HepG2 (cell line): ENCODE data around the gene CAMK2A. TPM values are rescaled to one million over a fixed set of nuclear protein-coding genes. Genes with fewer than 3 reads are reported as not detected.

ENCODE experiments used
- ATAC-seq: fragments of 200-7000 bp; cut with Tn5 transposase; 3 replicates; pipeline ENCODE4 v1.9.1; 2020; ENCODE audit warnings: mild to moderate bottlenecking, moderate library complexity
- BruUV-seq: library from RNA; stranded (reverse); fragments of 400-500 nt; replicated peaks from 2 replicates; lab custom pipeline; 2021; lab: Mats Ljungman, UMichigan
- CTCF ChIA-PET: fragments of 300-600 bp; formaldehyde crosslinking; extraction: SDS; loops from one replicate; lab custom pipeline; 2021; ENCODE audit warnings: low total read pairs, inconsistent platforms, low intra/inter-chr PET ratio; lab: Yijun Ruan, JAX
- POLR2A ChIA-PET: fragments of 350-600 bp; sonication (Branson Sonifier 250); formaldehyde crosslinking; loops from one replicate; lab custom pipeline; 2020; ENCODE audit warnings: antibody characterized with exemption, inconsistent platforms; lab: Yijun Ruan, JAX
- DNase-seq: peaks from one replicate; pipeline ENCODE4 v3.0.0-alpha.2; 2015; ENCODE audit warnings: low spot score
- FAIRE-seq: peaks from 3 replicates; lab custom pipeline; 2011; peaks lifted over from hg19 to GRCh38; lab: Jason Lieb, UNC
- H2AFZ ChIP-seq: one replicate; pipeline ENCODE4 v1.6.1; 2011; ENCODE audit warnings: low read length, inconsistent platforms
- H3K27ac ChIP-seq: fragments of 300-600 bp; 3 replicates; pipeline ENCODE4 v1.8.0; 2011; ENCODE audit warnings: mixed run types, mild to moderate bottlenecking, mixed read lengths, low read length, inconsistent platforms; ENCODE audit not compliant: insufficient read depth; ENCODE audit errors: extremely low read length
- H3K27me3 ChIP-seq, 2 experiments: fragments of 200-600 bp in 1 of 2; 2 replicates in 1 of 2; 3 replicates in 1 of 2; pipeline versions ENCODE4 v1.6.0 to v1.8.0; 2011; ENCODE audit warnings: low read length in 2 of 2, mild to moderate bottlenecking in 2 of 2, moderate library complexity in 2 of 2, inconsistent platforms in 1 of 2; ENCODE audit not compliant: insufficient read depth in 2 of 2, control insufficient read depth in 1 of 2
- H3K36me3 ChIP-seq, 2 experiments: fragments of 200-600 bp in 1 of 2; replicated peaks in 1 of 2; 2 replicates in 1 of 2; 3 replicates in 1 of 2; pipeline versions ENCODE4 v1.5.1 to v1.8.0; 2011; ENCODE audit warnings: low read length in 2 of 2, inconsistent platforms in 1 of 2; ENCODE audit not compliant: insufficient read depth in 2 of 2, control insufficient read depth in 1 of 2
- H3K4me1 ChIP-seq: 2 replicates; pipeline ENCODE4 v1.5.1; 2012; ENCODE audit warnings: low read length, inconsistent platforms; ENCODE audit not compliant: insufficient read depth
- H3K4me2 ChIP-seq: 2 replicates; pipeline ENCODE4 v1.6.0; 2011; ENCODE audit warnings: low read depth, low read length, inconsistent platforms
- H3K4me3 ChIP-seq, 3 experiments: fragments of 200-600 bp in 1 of 3; sonication (generic), shearing (Covaris generic) in 1 of 3; replicated peaks in 1 of 3; 2 replicates each; pipeline ENCODE4 v1.5.1; 2011 to 2016; ENCODE audit warnings: low read length in 3 of 3, inconsistent platforms in 2 of 3, low read depth in 2 of 3, mild to moderate bottlenecking in 2 of 3, control low read depth in 1 of 3, mixed read lengths in 1 of 3; ENCODE audit not compliant: insufficient read depth in 1 of 3
- H3K79me2 ChIP-seq: one replicate; pipeline ENCODE4 v1.6.1; 2011; ENCODE audit warnings: low read length, inconsistent platforms; ENCODE audit not compliant: insufficient read depth
- H3K9ac ChIP-seq: 2 replicates; pipeline ENCODE4 v1.6.0; 2011; ENCODE audit warnings: mild to moderate bottlenecking, low read depth, low read length, inconsistent platforms; ENCODE audit not compliant: insufficient read depth
- H3K9me3 ChIP-seq: 2 replicates; pipeline ENCODE4 v1.5.1; 2012; ENCODE audit warnings: mild to moderate bottlenecking, low read length
- H4K20me1 ChIP-seq: 2 replicates; pipeline ENCODE4 v1.6.0; 2011; ENCODE audit warnings: inconsistent platforms, mild to moderate bottlenecking, low read length, moderate library complexity; ENCODE audit not compliant: insufficient read depth
- ARHGAP35 ChIP-seq: sonication (generic); formaldehyde crosslinking; IDR thresholded peaks from 2 replicates; pipeline ENCODE4 v1.9.0; 2022; ENCODE audit warnings: mild to moderate bottlenecking, inconsistent platforms, moderate library complexity, missing genetic modification reagents, borderline replicate concordance
- CBX1 ChIP-seq: IDR thresholded peaks from one replicate; pipeline ENCODE4 v1.6.1; 2016; ENCODE audit warnings: antibody characterized with exemption, low read depth
- ESRRA ChIP-seq: sonication (generic); formaldehyde crosslinking; IDR thresholded peaks from 2 replicates; pipeline ENCODE4 v1.5.1; 2020; ENCODE audit warnings: mild to moderate bottlenecking, low read depth, missing genetic modification reagents
- GABPB1 ChIP-seq: IDR thresholded peaks from 2 replicates; pipeline ENCODE4 v1.6.1; 2016; ENCODE audit warnings: mild to moderate bottlenecking, missing genetic modification reagents, moderate library complexity, missing compliant biosample characterization
- MLLT10 ChIP-seq: sonication (generic); formaldehyde crosslinking; IDR thresholded peaks from 2 replicates; pipeline ENCODE4 v1.4.0; 2020; ENCODE audit warnings: missing genetic modification reagents
- NCOA1 ChIP-seq: sonication (generic); formaldehyde crosslinking; IDR thresholded peaks from 2 replicates; pipeline ENCODE4 v1.9.0; 2021; ENCODE audit warnings: missing genetic modification reagents
- SMAD1 ChIP-seq: sonication (generic); formaldehyde crosslinking; IDR thresholded peaks from 2 replicates; pipeline ENCODE4 v1.4.0; 2020; ENCODE audit warnings: missing genetic modification reagents, low read depth, mild to moderate bottlenecking, borderline replicate concordance
- SMAD9 ChIP-seq: sonication (generic); formaldehyde crosslinking; IDR thresholded peaks from 2 replicates; pipeline ENCODE4 v1.5.1; 2020; ENCODE audit warnings: mild to moderate bottlenecking, missing genetic modification reagents
- SMARCC2 ChIP-seq: fragments of 450-650 bp; IDR thresholded peaks from 2 replicates; pipeline ENCODE4 v1.6.1; 2017; ENCODE audit warnings: antibody characterized with exemption, mild to moderate bottlenecking
- ZBTB21 ChIP-seq: sonication (generic); formaldehyde crosslinking; IDR thresholded peaks from 2 replicates; pipeline ENCODE4 v1.4.0; 2020; ENCODE audit warnings: missing genetic modification reagents
- ZNF207 ChIP-seq: fragments of 450-650 bp; IDR thresholded peaks from 2 replicates; pipeline ENCODE4 v1.6.1; 2016; ENCODE audit warnings: antibody characterized with exemption, borderline replicate concordance
- ZNF550 ChIP-seq: sonication (generic); formaldehyde crosslinking; IDR thresholded peaks from 2 replicates; pipeline ENCODE4 v1.4.0; 2020; ENCODE audit warnings: mild to moderate bottlenecking, missing genetic modification reagents, borderline replicate concordance
- ZNF660 ChIP-seq: sonication (generic); formaldehyde crosslinking; IDR thresholded peaks from 2 replicates; pipeline ENCODE4 v1.5.1; 2020; ENCODE audit warnings: mild to moderate bottlenecking, low read depth, missing genetic modification reagents, borderline replicate concordance
- ZNF772 ChIP-seq: sonication (generic); formaldehyde crosslinking; IDR thresholded peaks from 2 replicates; pipeline ENCODE4 v1.5.0; 2020; ENCODE audit warnings: mild to moderate bottlenecking, missing genetic modification reagents
- ZNF891 ChIP-seq: sonication (generic); formaldehyde crosslinking; IDR thresholded peaks from 2 replicates; pipeline ENCODE4 v1.5.0; 2020; ENCODE audit warnings: mild to moderate bottlenecking, missing genetic modification reagents
- WGBS: methylation state at CpG from one replicate; pipeline ENCODE4 v1.1.6; 2017; ENCODE audit warnings: low lambda C conversion rate; 5-methylcytosine and 5-hydroxymethylcytosine counted together
- in situ Hi-C: cut with HindIII; loops from 2 replicates; pipeline ENCODE4 v1.10.0; 2017; ENCODE audit warnings: low pct_unique_long_range_greater_than_20kb; ENCODE audit not compliant: extremely low pct_ligation_motif_present
- intact Hi-C: fragments of 100-400 bp; cut with micrococcal nuclease; formaldehyde crosslinking; loops from one replicate; pipeline ENCODE4 v1.10.0; 2022; ENCODE audit not compliant: unreplicated experiment
- polyA plus RNA-seq, 8 experiments: library from polyadenylated mRNA; depleted of rRNA in 3 of 8; stranded (reverse) in 7 of 8; unstranded in 1 of 8; fragments of >200 nt; fragmentation: Illumina TruSeq in 4 of 8; extraction: Trizol in 4 of 8; gene quantifications; 2 replicates each; pipeline versions ENCODE4 v1.2.1 to v1.2.3, GENCODE V29; 2011 to 2016; ENCODE audit warnings: low read depth in 4 of 8, missing spikeins in 1 of 8, mixed read lengths in 1 of 8; ENCODE audit not compliant: insufficient read depth in 1 of 8
- total RNA-seq, 5 experiments: library from RNA; depleted of rRNA; stranded (reverse); fragments of >200 nt; fragmentation: Illumina TruSeq; extraction: Trizol; gene quantifications; 2 replicates each; pipeline ENCODE4 v1.2.3, GENCODE V29; 2016; ENCODE audit warnings: low read depth in 1 of 5
- TF ChIP-seq, protein P1 (sequence below): sonication (generic); formaldehyde crosslinking; IDR thresholded peaks from 2 replicates; pipeline ENCODE4 v1.5.1; 2020; ENCODE audit warnings: mild to moderate bottlenecking, missing genetic modification reagents, moderate library complexity
- TF ChIP-seq, protein P2 (sequence below): sonication (generic); formaldehyde crosslinking; IDR thresholded peaks from 2 replicates; pipeline ENCODE4 v1.5.0; 2020; ENCODE audit warnings: mild to moderate bottlenecking, missing genetic modification reagents
- TF ChIP-seq, protein P3 (sequence below): sonication (generic); formaldehyde crosslinking; IDR thresholded peaks from 2 replicates; pipeline ENCODE4 v1.4.0; 2020; ENCODE audit warnings: missing genetic modification reagents

The CAMK2A gene
- total and polyA plus RNA-seq, 2 of the 13 experiments (the other 11 are each of a cell fraction or from before 2014, with no cell fraction given), result 0.11 TPM; not detected in 1

DNA sequence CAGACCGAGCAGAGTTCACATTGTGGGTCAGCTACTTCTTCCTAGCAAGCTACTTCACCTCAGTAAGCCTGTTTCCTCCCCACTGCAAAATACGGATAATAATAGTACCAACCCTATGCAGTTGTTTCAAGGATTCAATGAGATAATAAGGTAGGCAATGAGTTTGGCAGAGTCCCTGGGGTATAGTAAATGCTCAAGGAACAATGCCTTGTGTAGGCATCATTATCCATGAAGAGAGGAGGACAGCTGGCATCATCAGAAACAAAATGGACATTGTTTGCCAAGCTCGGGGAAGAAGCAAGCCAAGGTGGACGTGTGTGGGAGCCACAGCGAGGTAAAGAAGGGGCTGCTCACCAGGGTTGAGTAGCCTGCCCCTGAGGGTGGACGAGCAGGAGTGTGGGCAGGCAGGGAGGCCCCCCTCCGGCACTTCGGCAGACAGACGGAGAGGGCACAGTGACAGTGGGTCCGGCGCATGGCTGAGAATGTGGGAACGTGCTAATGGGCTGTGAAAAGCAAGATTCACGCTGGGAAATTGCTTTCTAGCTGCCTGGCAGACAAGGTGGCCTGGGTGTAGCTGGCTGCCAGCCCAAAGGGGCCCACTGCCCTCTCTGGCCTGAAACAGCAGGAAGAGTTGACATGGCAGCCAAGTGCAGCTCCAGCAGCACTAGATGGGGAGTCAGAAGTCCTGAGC lies 10.1 kb downstream of the CAMK2A start (continued):
- no peak for TF ChIP-seq ZNF891 (CRISPR knock-in tag)
- no peak for TF ChIP-seq ZNF550
- no peak for TF ChIP-seq GABPB1 (CRISPR knock-in tag)
- TF ChIP-seq ZBTB21 (CRISPR knock-in tag), result no peak
- TF ChIP-seq ZNF207, result no peak
- TF ChIP-seq, protein P1, sequence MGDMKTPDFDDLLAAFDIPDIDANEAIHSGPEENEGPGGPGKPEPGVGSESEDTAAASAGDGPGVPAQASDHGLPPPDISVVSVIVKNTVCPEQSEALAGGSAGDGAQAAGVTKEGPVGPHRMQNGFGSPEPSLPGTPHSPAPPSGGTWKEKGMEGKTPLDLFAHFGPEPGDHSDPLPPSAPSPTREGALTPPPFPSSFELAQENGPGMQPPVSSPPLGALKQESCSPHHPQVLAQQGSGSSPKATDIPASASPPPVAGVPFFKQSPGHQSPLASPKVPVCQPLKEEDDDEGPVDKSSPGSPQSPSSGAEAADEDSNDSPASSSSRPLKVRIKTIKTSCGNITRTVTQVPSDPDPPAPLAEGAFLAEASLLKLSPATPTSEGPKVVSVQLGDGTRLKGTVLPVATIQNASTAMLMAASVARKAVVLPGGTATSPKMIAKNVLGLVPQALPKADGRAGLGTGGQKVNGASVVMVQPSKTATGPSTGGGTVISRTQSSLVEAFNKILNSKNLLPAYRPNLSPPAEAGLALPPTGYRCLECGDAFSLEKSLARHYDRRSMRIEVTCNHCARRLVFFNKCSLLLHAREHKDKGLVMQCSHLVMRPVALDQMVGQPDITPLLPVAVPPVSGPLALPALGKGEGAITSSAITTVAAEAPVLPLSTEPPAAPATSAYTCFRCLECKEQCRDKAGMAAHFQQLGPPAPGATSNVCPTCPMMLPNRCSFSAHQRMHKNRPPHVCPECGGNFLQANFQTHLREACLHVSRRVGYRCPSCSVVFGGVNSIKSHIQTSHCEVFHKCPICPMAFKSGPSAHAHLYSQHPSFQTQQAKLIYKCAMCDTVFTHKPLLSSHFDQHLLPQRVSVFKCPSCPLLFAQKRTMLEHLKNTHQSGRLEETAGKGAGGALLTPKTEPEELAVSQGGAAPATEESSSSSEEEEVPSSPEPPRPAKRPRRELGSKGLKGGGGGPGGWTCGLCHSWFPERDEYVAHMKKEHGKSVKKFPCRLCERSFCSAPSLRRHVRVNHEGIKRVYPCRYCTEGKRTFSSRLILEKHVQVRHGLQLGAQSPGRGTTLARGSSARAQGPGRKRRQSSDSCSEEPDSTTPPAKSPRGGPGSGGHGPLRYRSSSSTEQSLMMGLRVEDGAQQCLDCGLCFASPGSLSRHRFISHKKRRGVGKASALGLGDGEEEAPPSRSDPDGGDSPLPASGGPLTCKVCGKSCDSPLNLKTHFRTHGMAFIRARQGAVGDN (CRISPR knock-in tag), result no peak
- TF ChIP-seq NCOA1 (CRISPR knock-in tag), result no peak

DNA sequence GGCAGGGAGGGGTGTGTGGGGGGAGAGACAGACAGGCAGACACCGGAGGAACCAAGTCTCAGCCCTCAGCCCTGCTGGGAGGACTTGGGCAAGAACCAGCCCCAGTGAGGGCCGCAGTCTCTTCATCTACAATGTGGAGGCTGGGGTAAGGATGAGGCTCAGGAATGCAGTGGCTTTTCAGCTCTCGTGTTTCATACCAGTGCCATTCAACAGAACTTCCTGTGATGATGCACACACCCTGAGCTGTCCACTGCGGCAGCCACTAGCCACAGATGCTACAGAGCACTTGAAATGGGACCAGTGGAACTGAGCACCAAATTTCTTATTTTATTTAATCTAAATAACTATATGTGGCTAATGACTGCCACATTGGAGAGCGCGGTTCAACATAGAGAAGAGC lies 10.7 kb downstream of the CAMK2A start:
- in situ Hi-C loops, result no loop called here
- ChIA-PET CTCF (no interaction called here), POLR2A (no interaction called here)
- FAIRE-seq, result no peak
- Histone ChIP-seq H3K9ac (no peak overlapping the region), H3K4me2 (no peak overlapping the region), H3K27me3 (peaks cover 3 to 62% of the 10 kb centered on the region in 2 experiments; a peak in 3 of 5 replicates), H3K4me3 (no peak overlapping the region), H3K27ac (no peak overlapping the region), H3K4me1 (peaks cover 7% of the 10 kb centered on the region; the same call in 1 of the 2 replicates), H3K9me3 (no peaks in the 10 kb centered on the region), H3K36me3 (no peaks in the 10 kb centered on the region), H4K20me1 (no peaks in the 10 kb centered on the region), H3K79me2 (no peaks in the 10 kb centered on the region), H2AFZ (no peak overlapping the region)
- WGBS, result 61% methylated on average over 5 of the region's 6 CpGs
- intact Hi-C loops, result no loop called here
- ATAC-seq, result no peak; the same call in 2 of the 3 replicates
- no peak for DNase-seq
- no TSS peak for BruUV-seq
- no peak for TF ChIP-seq ARHGAP35
- TF ChIP-seq SMAD9 (CRISPR knock-in tag), result no peak
- TF ChIP-seq ZNF772 (CRISPR knock-in tag), result no peak
- no peak for TF ChIP-seq MLLT10 (CRISPR knock-in tag)
- TF ChIP-seq, protein P2, sequence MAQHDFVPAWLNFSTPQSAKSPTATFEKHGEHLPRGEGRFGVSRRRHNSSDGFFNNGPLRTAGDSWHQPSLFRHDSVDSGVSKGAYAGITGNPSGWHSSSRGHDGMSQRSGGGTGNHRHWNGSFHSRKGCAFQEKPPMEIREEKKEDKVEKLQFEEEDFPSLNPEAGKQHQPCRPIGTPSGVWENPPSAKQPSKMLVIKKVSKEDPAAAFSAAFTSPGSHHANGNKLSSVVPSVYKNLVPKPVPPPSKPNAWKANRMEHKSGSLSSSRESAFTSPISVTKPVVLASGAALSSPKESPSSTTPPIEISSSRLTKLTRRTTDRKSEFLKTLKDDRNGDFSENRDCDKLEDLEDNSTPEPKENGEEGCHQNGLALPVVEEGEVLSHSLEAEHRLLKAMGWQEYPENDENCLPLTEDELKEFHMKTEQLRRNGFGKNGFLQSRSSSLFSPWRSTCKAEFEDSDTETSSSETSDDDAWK (CRISPR knock-in tag), result no peak
- no peak for TF ChIP-seq SMARCC2
- TF ChIP-seq, protein P3, sequence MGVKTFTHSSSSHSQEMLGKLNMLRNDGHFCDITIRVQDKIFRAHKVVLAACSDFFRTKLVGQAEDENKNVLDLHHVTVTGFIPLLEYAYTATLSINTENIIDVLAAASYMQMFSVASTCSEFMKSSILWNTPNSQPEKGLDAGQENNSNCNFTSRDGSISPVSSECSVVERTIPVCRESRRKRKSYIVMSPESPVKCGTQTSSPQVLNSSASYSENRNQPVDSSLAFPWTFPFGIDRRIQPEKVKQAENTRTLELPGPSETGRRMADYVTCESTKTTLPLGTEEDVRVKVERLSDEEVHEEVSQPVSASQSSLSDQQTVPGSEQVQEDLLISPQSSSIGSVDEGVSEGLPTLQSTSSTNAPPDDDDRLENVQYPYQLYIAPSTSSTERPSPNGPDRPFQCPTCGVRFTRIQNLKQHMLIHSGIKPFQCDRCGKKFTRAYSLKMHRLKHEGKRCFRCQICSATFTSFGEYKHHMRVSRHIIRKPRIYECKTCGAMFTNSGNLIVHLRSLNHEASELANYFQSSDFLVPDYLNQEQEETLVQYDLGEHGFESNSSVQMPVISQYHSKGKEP, result no peak
- no peak for TF ChIP-seq ZNF660 (CRISPR knock-in tag)
- TF ChIP-seq CBX1, result no peak
- TF ChIP-seq SMAD1 (CRISPR knock-in tag), result no peak
- no peak for TF ChIP-seq ESRRA
